Large intestine (tissue), 3 donors: Measurements from ENCODE around the gene MYH16. TPM values are rescaled to one million over a fixed set of nuclear protein-coding genes. Genes with fewer than 3 reads are reported as not detected.
A peak's percentile ranks its signal among the peaks of the same experiment; 100 is the strongest.

Experiments used
- DNase-seq, 2 donors: peaks; one replicate each; pipeline versions ENCODE4 v3.0.0 to v3.0.0-alpha.2; 2013
- H3K27ac ChIP-seq: one replicate; pipeline ENCODE4 v1.5.1; 2013; ENCODE audit warnings: low read length
- H3K27me3 ChIP-seq: 2 replicates; pipeline ENCODE4 v1.6.1; 2013; ENCODE audit warnings: low read length; ENCODE audit not compliant: control insufficient read depth, insufficient read depth
- H3K36me3 ChIP-seq: 2 replicates; pipeline ENCODE4 v1.6.1; 2013; ENCODE audit warnings: low read length; ENCODE audit not compliant: control insufficient read depth, insufficient read depth
- H3K4me1 ChIP-seq: one replicate; pipeline ENCODE4 v1.6.1; 2013; ENCODE audit warnings: low read length; ENCODE audit not compliant: control insufficient read depth, insufficient read depth
- H3K4me3 ChIP-seq: one replicate; pipeline ENCODE4 v1.5.1; 2013; ENCODE audit warnings: low read length
- H3K9me3 ChIP-seq: one replicate; pipeline ENCODE4 v1.6.1; 2013; ENCODE audit warnings: mild to moderate bottlenecking, low read depth, low read length, moderate library complexity; ENCODE audit not compliant: control insufficient read depth
- WGBS: methylation state at CpG from one replicate; pipeline ENCODE4 v1.1.5; 2013; ENCODE audit warnings: low lambda C conversion rate; ENCODE audit not compliant: insufficient coverage; 5-methylcytosine and 5-hydroxymethylcytosine counted together
- polyA plus RNA-seq: library from polyadenylated mRNA; unstranded; fragments of 120-200 nt; gene quantifications from one replicate; pipeline ENCODE4 v1.2.1, GENCODE V29; 2013

The MYH16 gene
- polyA plus RNA-seq, 1 donor = 0.01 TPM

GRCh38 chr7:99242682-99243081, 30.0 kb upstream of the MYH16 start:
- no peak overlapping the region for H3K27ac ChIP-seq
- no CpG with 5 or more reads among the region's 4 CpGs for WGBS
- no peak overlapping the region for H3K4me3 ChIP-seq
- no peak for DNase-seq
- no peaks in the 10 kb centered on the region for H3K9me3 ChIP-seq
- no peaks in the 10 kb centered on the region for H3K27me3 ChIP-seq
- no peaks in the 10 kb centered on the region for H3K4me1 ChIP-seq
- H3K36me3 ChIP-seq = no peaks in the 10 kb centered on the region

- no peaks in the 10 kb centered on the region for H3K27me3 ChIP-seq
- H3K9me3 ChIP-seq = no peaks in the 10 kb centered on the region
- H3K27ac ChIP-seq = no peak overlapping the region
- 92% methylated on average over 4 of the region's 5 CpGs for WGBS
- H3K4me1 ChIP-seq = no peaks in the 10 kb centered on the region
- no peak for DNase-seq
- no peak overlapping the region for H3K4me3 ChIP-seq
- no peaks in the 10 kb centered on the region for H3K36me3 ChIP-seq
Measured at GRCh38 chr7:99243751-99244337, 28.8 kb upstream of the MYH16 start.

- Histone ChIP-seq H3K4me1 (no peaks in the 10 kb centered on the region), H3K9me3 (no peaks in the 10 kb centered on the region), H3K36me3 (no peaks in the 10 kb centered on the region), H3K4me3 (no peak overlapping the region), H3K27ac (no peak overlapping the region), H3K27me3 (no peaks in the 10 kb centered on the region)
- DNase-seq = no peak
- no CpG with 5 or more reads among the region's 3 CpGs for WGBS
Measured at GRCh38 chr7:99244939-99245338, 27.7 kb upstream of the MYH16 start.

- no peaks in the 10 kb centered on the region for H3K27me3 ChIP-seq
- no peaks in the 10 kb centered on the region for H3K36me3 ChIP-seq
- 94% methylated on average over 2 of the region's 10 CpGs for WGBS
- H3K4me3 ChIP-seq = no peak overlapping the region
- H3K9me3 ChIP-seq = no peaks in the 10 kb centered on the region
- no peak for DNase-seq
- no peak overlapping the region for H3K27ac ChIP-seq
- no peaks in the 10 kb centered on the region for H3K4me1 ChIP-seq
Measured at GRCh38 chr7:99248391-99249095, 24.1 kb upstream of the MYH16 start.

- no peak for DNase-seq
- Histone ChIP-seq H3K4me1 (no peaks in the 10 kb centered on the region), H3K27me3 (no peaks in the 10 kb centered on the region), H3K36me3 (no peaks in the 10 kb centered on the region), H3K9me3 (no peaks in the 10 kb centered on the region), H3K27ac (no peak overlapping the region), H3K4me3 (no peak overlapping the region)
- no CpG with 5 or more reads among the region's 8 CpGs for WGBS
Measured at GRCh38 chr7:99249985-99250575, 22.6 kb upstream of the MYH16 start.

- H3K4me1 ChIP-seq = no peaks in the 10 kb centered on the region
- no peak overlapping the region for H3K27ac ChIP-seq
- no peaks in the 10 kb centered on the region for H3K27me3 ChIP-seq
- H3K9me3 ChIP-seq = no peaks in the 10 kb centered on the region
- DNase-seq = peak in 1 of 2 donors; percentile 38
- no peak overlapping the region for H3K4me3 ChIP-seq
- WGBS = 8% methylated on average over 2 of the region's 18 CpGs
- H3K36me3 ChIP-seq = no peaks in the 10 kb centered on the region
Measured at GRCh38 chr7:99252166-99252895, 20.3 kb upstream of the MYH16 start.

- H3K27ac ChIP-seq = no peak overlapping the region
- no peak overlapping the region for H3K4me3 ChIP-seq
- WGBS = 40% methylated on average over 1 of the region's 9 CpGs
- H3K4me1 ChIP-seq = no peaks in the 10 kb centered on the region
- DNase-seq = no peak
- H3K36me3 ChIP-seq = no peaks in the 10 kb centered on the region
- no peaks in the 10 kb centered on the region for H3K27me3 ChIP-seq
- H3K9me3 ChIP-seq = no peaks in the 10 kb centered on the region
Measured at GRCh38 chr7:99253369-99253768, 19.3 kb upstream of the MYH16 start.

GRCh38 chr7:99254390-99254789, 18.2 kb upstream of the MYH16 start:
- Histone ChIP-seq H3K4me1 (no peaks in the 10 kb centered on the region), H3K4me3 (no peak overlapping the region), H3K27ac (no peak overlapping the region), H3K36me3 (no peaks in the 10 kb centered on the region), H3K27me3 (no peaks in the 10 kb centered on the region), H3K9me3 (no peaks in the 10 kb centered on the region)
- no peak for DNase-seq
- WGBS = no CpG with 5 or more reads among the region's 2 CpGs

- no peaks in the 10 kb centered on the region for H3K27me3 ChIP-seq
- no peaks in the 10 kb centered on the region for H3K36me3 ChIP-seq
- no peak overlapping the region for H3K4me3 ChIP-seq
- WGBS = no CpG with 5 or more reads among the region's 4 CpGs
- H3K27ac ChIP-seq = no peak overlapping the region
- H3K9me3 ChIP-seq = no peaks in the 10 kb centered on the region
- H3K4me1 ChIP-seq = no peaks in the 10 kb centered on the region
- no peak for DNase-seq
Measured at GRCh38 chr7:99255463-99255862, 17.2 kb upstream of the MYH16 start.

- Histone ChIP-seq H3K27ac (no peak overlapping the region), H3K36me3 (no peaks in the 10 kb centered on the region), H3K27me3 (no peaks in the 10 kb centered on the region), H3K4me3 (no peak overlapping the region), H3K4me1 (no peaks in the 10 kb centered on the region), H3K9me3 (no peaks in the 10 kb centered on the region)
- no CpG with 5 or more reads among the region's 10 CpGs for WGBS
- no peak for DNase-seq
Measured at GRCh38 chr7:99257065-99257464, 15.6 kb upstream of the MYH16 start.
